Left lobe of liver (tissue), 2 donors: ENCODE data around the gene OPN4. TPM values are rescaled to one million over a fixed set of nuclear protein-coding genes. Genes with fewer than 3 reads are reported as not detected.

ENCODE experiments used
- ATAC-seq: fragments of 200-7000 bp; cut with Tn5 transposase; one replicate; pipeline ENCODE4 v1.9.1; 2020; ENCODE audit warnings: mild to moderate bottlenecking, moderate library complexity
- DNase-seq: peaks from one replicate; pipeline ENCODE4 v3.0.0-alpha.2; 2020; ENCODE audit warnings: low spot score
- total RNA-seq: library from RNA; stranded (reverse); gene quantifications from one replicate; pipeline ENCODE4 v1.2.1, GENCODE V29; 2021
- donor health status: DM: no; HTN: no; CAD: no; lungs with moderate emphysema.
- donor health status: DM: no; HTN: yes; CAD: no.

OPN4 gene
- total RNA-seq, 1 donor from 2014 or later = not detected

DNA sequence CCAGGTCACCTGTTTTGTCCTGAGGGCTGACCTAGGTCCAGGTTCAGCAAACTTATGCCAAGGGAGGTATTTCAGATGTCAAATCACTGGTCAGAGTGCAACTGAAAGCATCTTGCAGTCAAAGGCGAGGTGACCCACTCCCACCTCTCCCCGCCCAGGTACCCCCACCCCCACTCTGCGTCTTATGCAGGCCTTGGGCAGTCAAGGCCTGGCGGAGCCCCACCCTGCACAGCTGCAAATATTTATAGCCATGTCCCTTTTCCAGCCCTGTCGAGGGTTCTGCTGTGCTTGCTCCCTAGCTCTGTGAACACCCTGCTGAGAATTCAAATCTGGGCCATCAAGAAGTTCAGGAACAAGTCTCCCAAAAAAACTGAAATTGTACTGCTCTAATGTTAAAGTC, 61.5 kb downstream of the OPN4 start:
- no peak for ATAC-seq
- no peak for DNase-seq

Other genes with a start within 250 kb of the OPN4 start
- gene WAPL, start 132.8 kb upstream of the OPN4 start, total RNA-seq = 14.3 TPM
- gene LDB3, start 14.0 kb downstream of the OPN4 start, total RNA-seq = 0.20 TPM
- gene BMPR1A, start 102.1 kb downstream of the OPN4 start, total RNA-seq = 12.6 TPM